GM18519 (cell line): ENCODE results near the gene IRF2.
"Not testable (repeated sequence)": the region's sequence is repeated elsewhere in the genome, so short reads cannot be mapped to it uniquely, and the experiment has no call there.

ENCODE experiments used
- ATAC-seq: cut with Tn5 transposase; IDR thresholded peaks from one replicate; pipeline ENCODE4 v1.9.1; 2021; ENCODE audit warnings: mild to moderate bottlenecking, moderate library complexity; ENCODE audit not compliant: unreplicated experiment, low FRiP score

IRF2 gene

DNA sequence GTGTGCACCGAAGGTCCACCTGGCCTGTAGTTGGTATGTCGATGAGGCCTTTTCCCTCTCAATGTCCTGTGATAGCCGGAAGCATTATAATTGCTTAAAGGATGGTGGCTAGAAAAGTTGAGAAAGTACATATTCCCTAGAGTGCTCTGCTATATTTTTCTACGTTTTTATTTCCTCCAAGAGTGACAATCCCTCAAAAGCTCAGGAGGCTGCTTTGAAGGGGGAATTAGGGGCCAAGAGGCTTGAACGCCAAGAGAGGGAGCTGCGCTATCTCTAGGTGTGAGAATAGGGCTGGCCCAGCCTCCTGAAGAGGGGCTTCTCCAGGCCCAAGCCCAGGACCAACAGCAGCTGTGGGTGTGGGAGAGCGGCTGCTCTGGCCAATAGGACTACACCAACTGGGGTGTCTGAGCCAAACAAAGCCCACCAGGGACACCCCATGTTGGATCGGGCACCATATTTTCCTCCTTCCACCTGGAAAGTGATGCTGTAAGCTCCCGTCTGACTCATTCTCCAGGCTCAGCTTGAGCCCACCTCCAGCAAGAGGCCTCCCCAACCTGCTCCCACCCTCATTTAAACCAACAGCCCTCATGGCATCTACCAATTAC lies 124.0 kb downstream of the IRF2 start:
- ATAC-seq: no peak

GRCh38 chr4:184349283-184350039 lies 124.9 kb downstream of the IRF2 start:
- ATAC-seq: no peak

- no peak for ATAC-seq
Observed at GRCh38 chr4:184348311-184349233, 125.8 kb downstream of the IRF2 start.

GRCh38 chr4:184347251-184348239 lies 126.8 kb downstream of the IRF2 start:
- peak; percentile 75 for ATAC-seq

DNA sequence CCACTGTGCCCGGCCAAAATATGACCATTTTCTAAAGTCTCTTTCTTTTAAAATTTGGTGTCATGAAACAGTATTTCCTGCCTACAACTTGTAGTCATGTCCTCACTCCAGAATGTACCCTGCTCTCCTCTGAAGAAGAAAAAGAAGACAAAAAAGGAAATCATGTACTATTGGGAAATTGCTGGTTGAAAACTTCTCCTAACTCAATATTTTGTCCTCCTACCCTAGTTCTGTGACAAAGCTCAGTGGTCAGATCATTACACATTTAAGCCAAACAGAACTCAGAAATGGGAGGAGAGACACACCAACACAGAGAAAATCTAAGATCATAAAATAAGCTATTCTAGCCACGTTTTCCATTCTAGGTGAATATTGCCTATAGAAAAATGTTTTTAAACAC lies 127.7 kb downstream of the IRF2 start:
- no peak for ATAC-seq

- not testable (repeated sequence) for ATAC-seq
Observed at GRCh38 chr4:184346273-184346672, 128.1 kb downstream of the IRF2 start.

GRCh38 chr4:184345573-184345922 lies 128.8 kb downstream of the IRF2 start:
- no peak for ATAC-seq

- no peak for ATAC-seq
Observed at GRCh38 chr4:184344899-184345572, 129.3 kb downstream of the IRF2 start.

GRCh38 chr4:184344435-184344834 lies 129.9 kb downstream of the IRF2 start:
- ATAC-seq: no peak

DNA sequence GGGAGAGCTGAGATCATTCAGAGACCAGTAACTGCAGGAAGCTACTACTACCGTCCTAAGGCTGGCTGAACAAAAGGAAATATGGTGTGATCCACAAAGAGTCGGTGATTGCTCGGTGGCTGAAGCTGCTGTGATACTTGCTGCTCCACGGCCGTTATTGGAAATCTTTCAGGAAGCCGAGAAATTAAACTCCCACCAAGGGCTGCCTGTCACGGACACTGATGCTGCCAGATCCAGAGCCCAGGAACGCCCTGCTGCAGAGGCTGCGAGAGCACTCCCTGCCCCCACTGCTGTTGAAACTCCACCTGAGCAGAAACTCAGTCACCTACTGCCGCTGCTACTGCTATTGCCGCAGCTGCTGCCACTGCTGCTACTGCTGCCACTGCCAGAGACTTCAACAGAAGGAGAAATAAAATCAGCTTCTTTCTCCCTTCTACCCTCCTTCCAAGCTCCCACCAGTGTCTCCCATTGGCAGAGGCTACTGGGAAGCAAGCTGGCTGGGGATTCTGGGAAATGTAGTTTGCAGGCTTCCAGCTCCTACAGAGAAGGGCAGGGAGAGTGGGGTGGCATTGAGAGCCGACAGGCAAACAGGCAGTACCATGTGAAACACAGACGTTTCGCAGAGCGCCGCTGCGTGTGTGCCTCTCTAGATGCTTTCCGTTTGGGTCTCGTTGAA lies 130.7 kb downstream of the IRF2 start:
- ATAC-seq: no peak

GRCh38 chr4:184342857-184343237 lies 131.5 kb downstream of the IRF2 start:
- not testable (repeated sequence) for ATAC-seq

DNA sequence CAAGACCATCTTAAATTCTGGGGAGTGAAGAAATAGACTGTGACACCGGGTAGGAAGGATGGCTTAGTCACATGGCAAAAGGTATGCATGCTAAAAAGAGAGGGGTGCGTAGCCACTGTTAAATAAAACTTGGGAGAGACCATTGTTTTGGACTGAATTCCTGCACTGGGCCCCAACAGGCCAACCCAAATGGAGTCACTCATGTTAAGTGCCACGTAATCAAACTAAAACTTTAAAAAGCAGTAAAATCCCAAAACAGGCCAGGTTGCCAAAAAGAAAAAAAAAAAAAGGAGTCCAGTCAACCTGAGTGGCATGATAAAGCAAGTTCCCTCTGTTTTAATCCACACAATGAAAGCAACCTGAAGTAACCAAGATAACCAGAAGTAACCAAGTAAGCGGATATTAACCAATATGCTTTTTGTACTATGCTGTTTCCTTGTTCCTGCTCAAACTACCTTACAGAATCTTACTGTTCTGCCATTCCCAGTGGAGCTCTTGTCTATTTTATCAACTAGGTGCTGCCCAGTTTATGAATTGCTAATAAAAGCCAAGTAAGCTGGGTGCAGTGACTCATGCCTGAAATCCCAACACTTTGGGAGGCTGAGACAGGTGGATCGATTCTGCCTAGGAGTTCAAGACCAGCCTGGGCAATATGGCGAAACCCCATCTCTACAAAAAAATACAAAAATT lies 132.0 kb downstream of the IRF2 start:
- no peak for ATAC-seq

GRCh38 chr4:184339398-184340193 lies 134.8 kb downstream of the IRF2 start:
- not testable (repeated sequence) for ATAC-seq

GRCh38 chr4:184337907-184338306 lies 136.4 kb downstream of the IRF2 start:
- no peak for ATAC-seq
